ENCODE results near the gene TMEM200A. TPM values are rescaled to one million over a fixed set of nuclear protein-coding genes. Genes with fewer than 3 reads are reported as not detected.

The TMEM200A gene
- polyA plus RNA-seq, 1 donor = 49.8 TPM

- no peaks in the 10 kb centered on the region for H3K27me3 ChIP-seq (ENCODE audit: control insufficient read depth, insufficient read depth, low read length)
- no peaks in the 10 kb centered on the region for H3K4me1 ChIP-seq (ENCODE audit: control insufficient read depth, insufficient read depth, low read length)
- H3K4me3 ChIP-seq (ENCODE audit: low read length) = no peak overlapping the region
- no peaks in the 10 kb centered on the region for H3K9me3 ChIP-seq (ENCODE audit: control insufficient read depth, low read depth, low read length)
- DNase-seq = no peak
- no peaks in the 10 kb centered on the region for H3K36me3 ChIP-seq (ENCODE audit: control insufficient read depth, insufficient read depth, low read length)
- no peak overlapping the region for H3K27ac ChIP-seq (ENCODE audit: low read length)
Observed at GRCh38 chr6:130417951-130418350, 52.1 kb downstream of the TMEM200A start.

GRCh38 chr6:130420911-130421310 lies 55.1 kb downstream of the TMEM200A start:
- no peak overlapping the region for H3K27ac ChIP-seq (ENCODE audit: low read length)
- H3K9me3 ChIP-seq (ENCODE audit: control insufficient read depth, low read depth, low read length) = no peaks in the 10 kb centered on the region
- WGBS (ENCODE audit: insufficient coverage, low lambda C conversion rate) = no CpG with 5 or more reads among the region's 4 CpGs
- H3K4me1 ChIP-seq (ENCODE audit: control insufficient read depth, insufficient read depth, low read length) = no peaks in the 10 kb centered on the region
- no peak for DNase-seq
- H3K27me3 ChIP-seq (ENCODE audit: control insufficient read depth, insufficient read depth, low read length) = no peaks in the 10 kb centered on the region
- no peaks in the 10 kb centered on the region for H3K36me3 ChIP-seq (ENCODE audit: control insufficient read depth, insufficient read depth, low read length)
- H3K4me3 ChIP-seq (ENCODE audit: low read length) = no peak overlapping the region

GRCh38 chr6:130421585-130421984 lies 55.8 kb downstream of the TMEM200A start:
- H3K9me3 ChIP-seq (ENCODE audit: control insufficient read depth, low read depth, low read length) = no peaks in the 10 kb centered on the region
- no peaks in the 10 kb centered on the region for H3K4me1 ChIP-seq (ENCODE audit: control insufficient read depth, insufficient read depth, low read length)
- no peak overlapping the region for H3K27ac ChIP-seq (ENCODE audit: low read length)
- H3K36me3 ChIP-seq (ENCODE audit: control insufficient read depth, insufficient read depth, low read length) = no peaks in the 10 kb centered on the region
- no peaks in the 10 kb centered on the region for H3K27me3 ChIP-seq (ENCODE audit: control insufficient read depth, insufficient read depth, low read length)
- no peak overlapping the region for H3K4me3 ChIP-seq (ENCODE audit: low read length)
- DNase-seq = no peak
- WGBS (ENCODE audit: insufficient coverage, low lambda C conversion rate) = no CpG with 5 or more reads among the region's 1 CpG

GRCh38 chr6:130423044-130423443 lies 57.2 kb downstream of the TMEM200A start:
- no peak overlapping the region for H3K27ac ChIP-seq (ENCODE audit: low read length)
- no peak for DNase-seq
- no peaks in the 10 kb centered on the region for H3K9me3 ChIP-seq (ENCODE audit: control insufficient read depth, low read depth, low read length)
- H3K4me3 ChIP-seq (ENCODE audit: low read length) = no peak overlapping the region
- 100% methylated on average over 2 of the region's 3 CpGs for WGBS (ENCODE audit: insufficient coverage, low lambda C conversion rate)
- H3K4me1 ChIP-seq (ENCODE audit: control insufficient read depth, insufficient read depth, low read length) = no peaks in the 10 kb centered on the region
- no peaks in the 10 kb centered on the region for H3K27me3 ChIP-seq (ENCODE audit: control insufficient read depth, insufficient read depth, low read length)
- H3K36me3 ChIP-seq (ENCODE audit: control insufficient read depth, insufficient read depth, low read length) = no peaks in the 10 kb centered on the region

- no peaks in the 10 kb centered on the region for H3K27me3 ChIP-seq (ENCODE audit: control insufficient read depth, insufficient read depth, low read length)
- no peaks in the 10 kb centered on the region for H3K9me3 ChIP-seq (ENCODE audit: control insufficient read depth, low read depth, low read length)
- no peaks in the 10 kb centered on the region for H3K36me3 ChIP-seq (ENCODE audit: control insufficient read depth, insufficient read depth, low read length)
- no peak overlapping the region for H3K4me3 ChIP-seq (ENCODE audit: low read length)
- 100% methylated on average over 1 of the region's 2 CpGs for WGBS (ENCODE audit: insufficient coverage, low lambda C conversion rate)
- DNase-seq = no peak
- H3K27ac ChIP-seq (ENCODE audit: low read length) = no peak overlapping the region
- H3K4me1 ChIP-seq (ENCODE audit: control insufficient read depth, insufficient read depth, low read length) = no peaks in the 10 kb centered on the region
Observed at GRCh38 chr6:130424710-130425109, 58.9 kb downstream of the TMEM200A start.

GRCh38 chr6:130425537-130425936 lies 59.7 kb downstream of the TMEM200A start:
- no peak for DNase-seq
- H3K27me3 ChIP-seq (ENCODE audit: control insufficient read depth, insufficient read depth, low read length) = no peaks in the 10 kb centered on the region
- no CpG with 5 or more reads among the region's 1 CpG for WGBS (ENCODE audit: insufficient coverage, low lambda C conversion rate)
- no peaks in the 10 kb centered on the region for H3K4me1 ChIP-seq (ENCODE audit: control insufficient read depth, insufficient read depth, low read length)
- no peak overlapping the region for H3K4me3 ChIP-seq (ENCODE audit: low read length)
- H3K36me3 ChIP-seq (ENCODE audit: control insufficient read depth, insufficient read depth, low read length) = no peaks in the 10 kb centered on the region
- H3K9me3 ChIP-seq (ENCODE audit: control insufficient read depth, low read depth, low read length) = no peaks in the 10 kb centered on the region
- H3K27ac ChIP-seq (ENCODE audit: low read length) = no peak overlapping the region

GRCh38 chr6:130426066-130426721 lies 60.4 kb downstream of the TMEM200A start:
- no peak for DNase-seq
- Histone ChIP-seq H3K4me3 (ENCODE audit: low read length) (no peak overlapping the region), H3K27ac (ENCODE audit: low read length) (no peak overlapping the region), H3K4me1 (ENCODE audit: control insufficient read depth, insufficient read depth, low read length) (no peaks in the 10 kb centered on the region), H3K27me3 (ENCODE audit: control insufficient read depth, insufficient read depth, low read length) (no peaks in the 10 kb centered on the region), H3K36me3 (ENCODE audit: control insufficient read depth, insufficient read depth, low read length) (no peaks in the 10 kb centered on the region), H3K9me3 (ENCODE audit: control insufficient read depth, low read depth, low read length) (no peaks in the 10 kb centered on the region)
- 100% methylated on average over 1 of the region's 7 CpGs for WGBS (ENCODE audit: insufficient coverage, low lambda C conversion rate)

- Histone ChIP-seq H3K4me1 (ENCODE audit: control insufficient read depth, insufficient read depth, low read length) (no peaks in the 10 kb centered on the region), H3K4me3 (ENCODE audit: low read length) (no peak overlapping the region), H3K9me3 (ENCODE audit: control insufficient read depth, low read depth, low read length) (no peaks in the 10 kb centered on the region), H3K36me3 (ENCODE audit: control insufficient read depth, insufficient read depth, low read length) (no peaks in the 10 kb centered on the region), H3K27ac (ENCODE audit: low read length) (no peak overlapping the region), H3K27me3 (ENCODE audit: control insufficient read depth, insufficient read depth, low read length) (no peaks in the 10 kb centered on the region)
- DNase-seq = no peak
- no CpG with 5 or more reads among the region's 4 CpGs for WGBS (ENCODE audit: insufficient coverage, low lambda C conversion rate)
Observed at GRCh38 chr6:130431346-130431852, 65.6 kb downstream of the TMEM200A start.

GRCh38 chr6:130432838-130433237 lies 67.0 kb downstream of the TMEM200A start:
- Histone ChIP-seq H3K4me1 (ENCODE audit: control insufficient read depth, insufficient read depth, low read length) (no peaks in the 10 kb centered on the region), H3K4me3 (ENCODE audit: low read length) (no peak overlapping the region), H3K27ac (ENCODE audit: low read length) (no peak overlapping the region), H3K36me3 (ENCODE audit: control insufficient read depth, insufficient read depth, low read length) (no peaks in the 10 kb centered on the region), H3K9me3 (ENCODE audit: control insufficient read depth, low read depth, low read length) (no peaks in the 10 kb centered on the region), H3K27me3 (ENCODE audit: control insufficient read depth, insufficient read depth, low read length) (no peaks in the 10 kb centered on the region)
- no peak for DNase-seq
- no CpG with 5 or more reads among the region's 4 CpGs for WGBS (ENCODE audit: insufficient coverage, low lambda C conversion rate)

- H3K9me3 ChIP-seq (ENCODE audit: control insufficient read depth, low read depth, low read length) = no peaks in the 10 kb centered on the region
- 50% methylated on average over 2 of the region's 3 CpGs for WGBS (ENCODE audit: insufficient coverage, low lambda C conversion rate)
- no peaks in the 10 kb centered on the region for H3K27me3 ChIP-seq (ENCODE audit: control insufficient read depth, insufficient read depth, low read length)
- no peaks in the 10 kb centered on the region for H3K4me1 ChIP-seq (ENCODE audit: control insufficient read depth, insufficient read depth, low read length)
- H3K4me3 ChIP-seq (ENCODE audit: low read length) = no peak overlapping the region
- DNase-seq = no peak
- no peak overlapping the region for H3K27ac ChIP-seq (ENCODE audit: low read length)
- no peaks in the 10 kb centered on the region for H3K36me3 ChIP-seq (ENCODE audit: control insufficient read depth, insufficient read depth, low read length)
Observed at GRCh38 chr6:130434174-130434873, 68.5 kb downstream of the TMEM200A start.

GRCh38 chr6:130435181-130435580 lies 69.4 kb downstream of the TMEM200A start:
- no peak for DNase-seq
- no peak overlapping the region for H3K4me3 ChIP-seq (ENCODE audit: low read length)
- no peaks in the 10 kb centered on the region for H3K36me3 ChIP-seq (ENCODE audit: control insufficient read depth, insufficient read depth, low read length)
- H3K27ac ChIP-seq (ENCODE audit: low read length) = no peak overlapping the region
- no peaks in the 10 kb centered on the region for H3K27me3 ChIP-seq (ENCODE audit: control insufficient read depth, insufficient read depth, low read length)
- H3K4me1 ChIP-seq (ENCODE audit: control insufficient read depth, insufficient read depth, low read length) = no peaks in the 10 kb centered on the region
- no peaks in the 10 kb centered on the region for H3K9me3 ChIP-seq (ENCODE audit: control insufficient read depth, low read depth, low read length)
- WGBS (ENCODE audit: insufficient coverage, low lambda C conversion rate) = no CpG with 5 or more reads among the region's 4 CpGs
